ENCODE measurements around the gene VPS52. TPM values are rescaled to one million over a fixed set of nuclear protein-coding genes. Genes with fewer than 3 reads are reported as not detected.
"Not testable (repeated sequence)": the region's sequence is repeated elsewhere in the genome, so short reads cannot be mapped to it uniquely, and the experiment has no call there.

The VPS52 gene
- total RNA-seq, 2 donors from 2014 or later: 60.2 to 68.4 TPM

DNA sequence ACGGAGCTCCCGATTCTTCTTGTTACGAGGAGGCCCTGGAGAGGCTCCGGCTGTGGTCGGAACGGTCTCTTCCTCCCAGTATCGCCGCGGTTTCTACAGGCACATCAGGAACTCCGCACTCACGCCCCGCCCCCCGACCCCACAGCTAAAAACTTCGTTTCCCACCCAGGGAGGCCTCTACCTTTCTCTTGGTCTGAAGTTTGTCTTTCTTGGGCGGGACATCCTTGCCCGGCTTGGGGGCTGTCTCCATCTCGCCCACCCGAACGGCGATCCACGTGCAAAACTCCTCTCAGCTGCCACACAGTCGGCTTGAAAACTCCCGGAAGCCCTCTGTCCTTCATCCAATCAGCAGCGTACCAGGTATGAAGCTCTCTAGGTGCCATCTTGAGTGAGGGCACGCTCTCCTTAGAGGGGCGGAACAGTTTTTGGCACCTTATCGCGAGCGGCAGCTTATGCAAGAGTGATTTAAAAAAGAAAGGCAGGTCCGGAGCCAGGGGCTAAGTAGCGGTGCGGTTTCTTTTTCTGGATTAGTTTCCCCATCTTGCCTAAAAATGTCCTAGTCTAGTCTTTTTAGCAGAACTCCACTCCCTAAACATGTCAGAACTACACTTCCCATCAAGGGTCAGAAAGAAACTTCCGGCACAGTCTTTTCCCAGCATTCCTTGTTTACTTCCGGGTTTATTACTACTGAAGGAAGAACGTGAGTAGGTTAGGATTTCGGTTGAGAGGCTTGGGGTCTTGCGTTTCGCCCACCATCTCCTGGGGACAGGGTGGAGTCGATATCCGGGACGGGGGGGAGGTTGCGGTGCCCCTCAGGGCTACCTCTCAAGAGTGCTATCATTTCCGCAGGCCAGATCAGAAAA, 17.5 kb upstream of the VPS52 start, which contains the start of the genes PFDN6 and WDR46:
TSS of gene PFDN6 (plus strand) at position 681 of the 863 bp plus-strand sequence. CDS start 256 bp downstream, outside the sequence.
TSS of gene WDR46 (minus strand) at position 319 of the 863 bp plus-strand sequence. CDS start at position 250, 69 bp downstream.
- intact Hi-C loops (cut with DNase I, micrococcal nuclease): no loop called here
- ATAC-seq (peak; percentile 95), DNase-seq (peak; percentile 79 to 81)

GRCh38 chr6:33288141-33288920, 16.7 kb upstream of the VPS52 start:
- ATAC-seq: no peak

DNA sequence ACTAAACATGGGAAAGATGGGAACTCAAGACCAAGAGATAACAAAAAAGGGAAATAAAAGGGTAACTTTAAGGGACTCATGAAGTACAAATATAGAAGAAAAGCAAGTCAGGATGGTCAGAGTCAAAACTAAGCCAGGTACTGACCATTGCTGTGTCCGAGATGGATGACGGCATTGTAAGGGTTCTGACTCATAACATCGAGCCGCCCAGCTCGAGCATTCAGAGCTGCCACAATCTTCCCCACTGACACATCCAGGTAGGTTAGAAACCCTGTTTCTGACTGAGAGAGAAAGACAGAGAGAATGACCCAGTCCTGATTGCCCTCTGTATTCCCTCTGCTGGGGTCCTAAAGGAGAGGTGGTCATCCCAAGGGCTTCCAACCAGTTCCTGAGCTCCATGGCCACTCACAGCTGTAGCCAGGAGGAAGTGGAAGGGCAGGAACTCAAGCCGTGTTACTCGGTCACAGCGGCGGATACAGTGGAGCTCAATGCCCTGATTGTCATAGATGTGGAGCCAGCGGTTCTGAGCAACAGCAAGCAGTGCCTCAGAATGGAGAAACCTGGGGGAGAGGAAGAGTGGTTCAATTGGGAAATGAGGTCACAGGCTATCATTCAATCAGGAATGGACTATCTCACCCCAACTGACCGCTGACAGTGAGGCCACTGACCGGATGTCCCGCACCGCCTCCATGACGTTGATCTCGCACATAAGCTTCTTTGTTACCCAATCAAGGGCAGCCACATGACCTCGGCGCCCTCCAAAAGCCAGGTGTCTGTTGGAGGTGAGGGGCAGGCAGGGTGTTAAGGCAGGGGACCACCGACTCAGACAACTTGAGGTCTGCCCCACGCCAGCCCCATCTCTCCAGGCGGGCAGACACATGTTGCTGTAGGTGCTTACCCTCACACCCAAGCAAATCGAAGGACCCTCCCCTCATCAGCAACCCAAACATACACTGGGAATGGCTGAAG, 15.6 kb upstream of the VPS52 start:
- no peak for ATAC-seq
- DNase-seq: no peak
- intact Hi-C loops (cut with DNase I, micrococcal nuclease): no loop called here

More at GRCh38 chr6:33288141-33288920, 16.7 kb upstream of the VPS52 start:
- intact Hi-C loops (cut with DNase I, micrococcal nuclease): no loop called here
- no peak for DNase-seq

- DNase-seq; intact Hi-C loops (cut with DNase I, micrococcal nuclease); ATAC-seq: not testable (repeated sequence)
Measured at GRCh38 chr6:33285214-33285613, 13.5 kb upstream of the VPS52 start.

- DNase-seq: no peak
- no peak for ATAC-seq
- intact Hi-C loops (cut with DNase I, micrococcal nuclease): no loop called here
Measured at GRCh38 chr6:33280539-33280938, 8.9 kb upstream of the VPS52 start.

- ATAC-seq (peak; percentile 10), DNase-seq (no peak)
- intact Hi-C loops (cut with DNase I, micrococcal nuclease): no loop called here
Measured at GRCh38 chr6:33279971-33280511, 8.4 kb upstream of the VPS52 start.

GRCh38 chr6:33279257-33279695, 7.6 kb upstream of the VPS52 start:
- intact Hi-C loops (cut with DNase I, micrococcal nuclease): no loop called here
- DNase-seq: no peak

GRCh38 chr6:33278810-33279209, 7.1 kb upstream of the VPS52 start:
- DNase-seq (no peak), ATAC-seq (no peak)
- intact Hi-C loops (cut with DNase I, micrococcal nuclease): no loop called here

More at GRCh38 chr6:33279257-33279695, 7.6 kb upstream of the VPS52 start:
- no peak for ATAC-seq

GRCh38 chr6:33278392-33278741, 6.7 kb upstream of the VPS52 start:
- ATAC-seq: no peak
- DNase-seq: peak in 1 of 2 donors; percentile 25
- intact Hi-C loops (cut with DNase I, micrococcal nuclease): no loop called here

DNA sequence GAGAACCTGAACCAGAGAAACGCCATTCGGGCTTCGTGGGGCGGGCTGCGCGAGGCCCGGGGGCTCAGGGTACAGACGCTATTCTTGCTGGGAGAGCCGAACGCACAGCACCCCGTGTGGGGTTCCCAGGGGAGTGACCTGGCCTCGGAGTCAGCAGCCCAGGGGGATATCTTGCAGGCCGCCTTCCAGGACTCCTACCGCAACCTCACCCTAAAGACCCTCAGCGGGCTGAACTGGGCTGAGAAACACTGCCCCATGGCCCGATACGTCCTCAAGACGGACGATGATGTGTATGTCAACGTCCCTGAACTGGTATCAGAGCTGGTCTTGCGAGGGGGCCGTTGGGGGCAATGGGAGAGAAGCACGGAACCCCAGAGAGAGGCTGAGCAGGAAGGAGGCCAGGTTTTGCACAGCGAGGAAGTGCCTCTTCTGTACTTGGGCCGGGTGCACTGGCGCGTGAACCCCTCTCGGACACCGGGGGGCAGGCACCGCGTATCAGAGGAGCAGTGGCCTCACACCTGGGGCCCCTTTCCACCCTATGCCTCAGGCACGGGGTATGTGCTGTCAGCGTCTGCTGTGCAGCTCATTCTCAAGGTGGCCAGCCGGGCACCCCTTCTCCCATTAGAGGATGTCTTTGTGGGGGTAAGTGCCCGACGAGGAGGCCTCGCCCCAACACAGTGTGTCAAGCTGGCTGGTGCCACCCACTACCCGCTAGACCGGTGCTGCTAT, 6.2 kb upstream of the VPS52 start:
- DNase-seq: peak in 1 of 2 donors; percentile 44
- intact Hi-C loops (cut with DNase I, micrococcal nuclease): no loop called here
- no peak for ATAC-seq

DNA sequence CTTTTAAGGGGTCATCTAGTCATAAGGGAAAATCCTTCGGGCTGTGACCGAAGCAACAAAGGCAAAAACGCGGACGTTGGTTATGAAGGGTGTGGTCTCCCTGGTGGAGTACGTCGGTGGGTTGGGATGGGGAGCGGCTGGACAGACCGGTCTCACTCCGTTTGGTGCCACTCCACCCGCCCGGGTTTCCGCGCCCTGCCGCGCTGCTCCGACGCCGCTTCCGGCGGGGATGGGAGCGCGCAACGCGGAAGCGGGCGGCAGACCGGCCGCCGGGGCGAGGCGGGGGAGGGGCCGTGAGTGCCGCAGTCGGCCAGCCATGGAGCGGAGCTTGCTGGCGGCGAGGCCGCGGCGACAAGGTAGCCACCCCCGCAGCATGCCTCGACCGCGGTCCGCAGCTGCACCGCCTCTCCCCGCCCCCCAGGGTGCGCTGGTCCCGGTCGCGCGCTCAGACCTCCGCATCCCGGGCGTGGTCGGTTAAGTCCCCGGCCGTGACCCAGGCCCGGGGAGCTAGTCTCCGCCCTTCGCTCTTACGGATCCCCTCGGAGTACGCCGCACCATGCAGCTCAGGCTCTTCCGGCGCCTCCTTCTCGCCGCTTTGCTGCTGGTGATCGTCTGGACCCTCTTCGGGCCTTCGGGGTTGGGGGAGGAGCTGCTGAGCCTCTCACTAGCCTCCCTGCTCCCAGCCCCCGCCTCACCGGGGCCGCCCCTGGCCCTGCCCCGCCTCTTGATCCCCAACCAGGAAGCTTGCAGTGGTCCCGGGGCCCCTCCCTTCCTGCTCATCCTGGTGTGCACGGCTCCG, 5.4 kb upstream of the VPS52 start, which contains the start of gene B3GALT4:
TSS of gene B3GALT4 (plus strand) at position 260 of the 799 bp plus-strand sequence. CDS start at position 557, 297 bp downstream.
- DNase-seq (peak; percentile 90 to 95), ATAC-seq (peak; percentile 78)
- intact Hi-C loops (cut with DNase I, micrococcal nuclease): no loop called here

- DNase-seq: no peak
- ATAC-seq: peak; percentile 0
- intact Hi-C loops (cut with DNase I, micrococcal nuclease): no loop called here
Measured at GRCh38 chr6:33276581-33276863, 4.8 kb upstream of the VPS52 start.

- intact Hi-C loops (cut with DNase I, micrococcal nuclease); ATAC-seq: not testable (repeated sequence)
- DNase-seq: peak in 1 of 2 donors; percentile 10
Measured at GRCh38 chr6:33275795-33276580, 4.3 kb upstream of the VPS52 start.

GRCh38 chr6:33273924-33274902, 2.5 kb upstream of the VPS52 start:
- no peak for ATAC-seq
- no peak for DNase-seq
- intact Hi-C loops (cut with DNase I, micrococcal nuclease): no loop called here
